AG20443 (cell line): Measurements from ENCODE around the gene HOXC12.

Experiments
- DNase-seq: peaks from one replicate; pipeline ENCODE4 v3.0.0; 2012; ENCODE audit warnings: low spot score, mixed read lengths

The HOXC12 gene

DNA sequence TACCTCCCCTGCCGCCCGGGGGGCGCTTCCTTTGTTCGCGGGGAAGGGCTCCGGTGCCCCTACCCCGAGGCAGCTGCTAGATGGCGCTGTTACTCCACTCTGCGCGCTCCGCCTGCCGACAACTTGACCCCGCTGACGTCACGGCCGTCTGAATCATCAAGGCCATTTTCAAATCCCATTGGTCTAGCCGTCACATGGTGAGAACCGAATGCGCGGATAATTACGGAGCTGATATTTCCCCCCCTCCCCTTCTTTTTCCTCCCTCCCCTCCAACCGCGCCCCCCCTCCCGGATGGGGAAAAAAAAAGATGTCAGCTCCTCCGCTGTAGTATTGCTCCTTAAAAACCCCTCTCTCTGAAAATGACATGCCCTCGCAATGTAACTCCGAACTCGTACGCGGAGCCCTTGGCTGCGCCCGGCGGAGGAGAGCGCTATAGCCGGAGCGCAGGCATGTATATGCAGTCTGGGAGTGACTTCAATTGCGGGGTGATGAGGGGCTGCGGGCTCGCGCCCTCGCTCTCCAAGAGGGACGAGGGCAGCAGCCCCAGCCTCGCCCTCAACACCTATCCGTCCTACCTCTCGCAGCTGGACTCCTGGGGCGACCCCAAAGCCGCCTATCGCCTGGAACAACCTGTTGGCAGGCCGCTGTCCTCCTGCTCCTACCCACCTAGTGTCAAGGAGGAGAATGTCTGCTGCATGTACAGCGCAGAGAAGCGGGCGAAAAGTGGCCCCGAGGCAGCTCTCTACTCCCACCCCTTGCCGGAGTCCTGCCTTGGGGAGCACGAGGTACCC lies 30.4 kb downstream of the HOXC12 start, which contains the start of gene HOXC10:
Gene HOXC10 (plus strand): TSS at position 246 of the 791 bp plus-strand sequence. CDS start 114 bp downstream, at position 360.
- DNase-seq: peak; percentile 94

DNA sequence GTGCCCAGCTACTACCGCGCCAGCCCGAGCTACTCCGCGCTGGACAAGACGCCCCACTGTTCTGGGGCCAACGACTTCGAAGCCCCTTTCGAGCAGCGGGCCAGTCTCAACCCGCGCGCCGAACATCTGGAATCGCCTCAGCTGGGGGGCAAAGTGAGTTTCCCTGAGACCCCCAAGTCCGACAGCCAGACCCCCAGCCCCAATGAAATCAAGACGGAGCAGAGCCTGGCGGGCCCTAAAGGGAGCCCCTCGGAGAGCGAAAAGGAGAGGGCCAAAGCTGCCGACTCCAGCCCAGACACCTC lies 30.9 kb downstream of the HOXC12 start:
- no peak for DNase-seq

DNA sequence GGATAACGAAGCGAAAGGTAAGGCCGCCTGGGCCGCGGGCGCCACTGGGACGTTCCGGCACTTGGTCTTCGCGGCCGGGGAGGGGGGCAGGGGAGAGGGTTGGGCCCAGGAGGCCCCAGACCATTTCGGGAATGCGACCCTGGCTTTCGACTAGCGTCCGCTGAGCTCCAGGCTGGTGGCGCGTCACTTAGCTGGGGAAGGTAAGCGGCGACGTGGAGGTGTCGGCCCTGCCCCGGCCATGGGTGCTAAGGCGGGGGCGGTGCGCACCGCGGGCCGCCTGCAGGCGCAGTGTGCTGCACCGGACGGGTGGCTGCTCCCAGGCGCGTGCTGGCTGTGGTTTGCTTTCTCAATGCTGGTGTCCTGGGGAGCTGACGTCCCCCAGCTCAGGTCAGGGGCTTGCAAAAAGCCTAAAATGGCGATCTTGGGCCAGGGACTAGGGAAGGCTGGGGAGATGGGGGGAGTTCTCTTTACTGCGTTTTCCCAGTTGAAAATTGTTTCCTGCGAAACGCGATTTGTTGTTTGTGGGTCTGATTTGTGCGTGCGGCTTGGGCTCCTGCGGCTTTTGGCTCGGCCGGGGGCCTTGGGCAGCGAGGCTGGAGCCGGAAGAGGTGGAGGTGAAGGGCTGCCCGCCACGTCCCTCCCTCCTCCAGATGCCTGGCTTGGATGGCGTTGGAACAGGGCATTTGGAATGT lies 31.4 kb downstream of the HOXC12 start:
- DNase-seq: no peak

DNA sequence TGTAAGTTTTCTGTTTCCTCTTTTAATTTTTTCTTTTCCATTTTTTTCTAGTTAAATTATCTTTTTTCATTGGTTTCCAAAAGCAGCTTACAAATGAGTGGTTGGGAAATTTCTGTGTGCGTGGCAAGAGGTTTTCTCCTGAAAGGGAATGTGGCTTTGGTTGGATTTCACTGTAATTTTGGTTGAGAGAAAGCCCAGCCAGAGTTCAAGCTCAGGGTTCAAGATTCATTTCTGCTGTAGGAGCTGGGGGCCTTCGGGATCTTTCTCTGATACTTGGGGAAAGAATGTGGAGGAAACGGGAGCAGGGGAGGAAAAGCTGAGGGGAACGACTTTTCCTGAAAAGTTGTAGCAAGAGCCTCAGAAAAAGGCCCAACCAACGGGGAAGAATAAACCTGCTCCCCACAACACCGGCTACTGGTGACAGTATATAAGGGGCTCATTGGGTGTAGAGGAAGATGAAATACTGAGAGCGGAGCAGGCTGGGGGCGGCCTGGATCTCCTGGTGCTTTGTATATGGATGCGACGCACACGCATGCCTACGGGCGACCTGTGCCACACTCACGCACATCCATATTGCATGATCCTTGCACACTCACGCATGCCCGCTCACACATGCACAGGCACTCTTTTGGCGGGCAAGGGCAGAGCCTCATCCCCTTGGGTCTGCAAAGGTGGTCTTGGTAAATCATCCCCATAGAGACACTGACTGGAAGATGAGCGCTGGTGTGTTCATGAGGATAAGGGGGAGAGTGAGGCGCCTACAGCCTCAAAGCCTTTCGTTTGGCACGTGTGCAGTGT lies 32.2 kb downstream of the HOXC12 start:
- no peak for DNase-seq

DNA sequence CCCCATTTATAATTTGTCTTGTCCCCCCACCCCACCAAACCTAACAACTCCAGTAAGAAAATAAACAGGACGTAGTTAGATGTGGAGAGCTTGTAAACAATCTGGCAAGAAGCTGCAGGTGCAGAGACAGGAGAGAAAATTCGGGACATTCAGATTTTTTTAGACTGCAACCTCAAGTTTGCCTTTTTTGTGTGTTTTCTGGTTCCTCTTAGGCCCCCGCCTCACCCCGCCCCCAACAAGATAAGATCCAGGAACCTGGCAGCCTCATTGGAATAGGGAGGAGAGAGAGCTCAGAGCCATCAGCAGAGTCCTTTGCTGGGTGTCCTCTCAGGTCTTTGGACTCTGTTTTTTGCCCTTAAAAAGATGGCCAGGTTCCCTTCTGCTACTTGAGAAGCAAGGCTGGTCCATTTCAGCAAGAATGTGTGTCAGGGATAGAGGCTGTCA lies 33.1 kb downstream of the HOXC12 start:
- no peak for DNase-seq

DNA sequence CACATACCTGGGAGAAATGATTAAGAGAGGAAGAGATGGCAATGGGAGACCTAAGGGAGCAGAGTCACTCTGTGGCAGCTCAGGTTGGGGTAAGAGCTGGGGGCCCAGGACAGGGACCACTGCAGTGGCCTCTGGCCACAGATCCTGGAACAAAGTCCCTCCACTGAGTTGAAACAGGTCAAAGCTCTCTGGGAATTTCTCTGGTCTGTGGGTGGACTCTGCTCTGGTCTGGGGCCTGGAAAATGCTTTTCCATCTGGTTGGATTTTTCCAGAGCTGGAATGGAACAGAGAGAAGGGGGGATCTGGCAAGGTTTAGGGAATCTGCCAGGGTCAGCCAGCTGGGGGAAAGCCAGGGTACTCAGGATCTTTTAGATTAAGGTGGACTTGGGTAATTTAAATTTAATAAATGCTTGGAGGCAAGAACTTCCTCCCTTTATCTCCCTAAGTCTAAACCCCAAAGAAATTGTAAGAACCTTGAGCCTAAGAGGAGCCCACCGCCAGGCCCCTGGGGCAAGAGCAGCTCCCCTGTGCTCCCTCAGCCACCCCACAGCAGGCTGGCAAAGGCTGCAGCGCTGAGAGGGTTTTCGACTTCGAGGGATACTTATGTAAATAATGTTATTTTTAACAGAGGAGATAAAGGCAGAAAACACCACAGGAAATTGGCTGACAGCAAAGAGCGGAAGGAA lies 34.0 kb downstream of the HOXC12 start:
- no peak for DNase-seq

DNA sequence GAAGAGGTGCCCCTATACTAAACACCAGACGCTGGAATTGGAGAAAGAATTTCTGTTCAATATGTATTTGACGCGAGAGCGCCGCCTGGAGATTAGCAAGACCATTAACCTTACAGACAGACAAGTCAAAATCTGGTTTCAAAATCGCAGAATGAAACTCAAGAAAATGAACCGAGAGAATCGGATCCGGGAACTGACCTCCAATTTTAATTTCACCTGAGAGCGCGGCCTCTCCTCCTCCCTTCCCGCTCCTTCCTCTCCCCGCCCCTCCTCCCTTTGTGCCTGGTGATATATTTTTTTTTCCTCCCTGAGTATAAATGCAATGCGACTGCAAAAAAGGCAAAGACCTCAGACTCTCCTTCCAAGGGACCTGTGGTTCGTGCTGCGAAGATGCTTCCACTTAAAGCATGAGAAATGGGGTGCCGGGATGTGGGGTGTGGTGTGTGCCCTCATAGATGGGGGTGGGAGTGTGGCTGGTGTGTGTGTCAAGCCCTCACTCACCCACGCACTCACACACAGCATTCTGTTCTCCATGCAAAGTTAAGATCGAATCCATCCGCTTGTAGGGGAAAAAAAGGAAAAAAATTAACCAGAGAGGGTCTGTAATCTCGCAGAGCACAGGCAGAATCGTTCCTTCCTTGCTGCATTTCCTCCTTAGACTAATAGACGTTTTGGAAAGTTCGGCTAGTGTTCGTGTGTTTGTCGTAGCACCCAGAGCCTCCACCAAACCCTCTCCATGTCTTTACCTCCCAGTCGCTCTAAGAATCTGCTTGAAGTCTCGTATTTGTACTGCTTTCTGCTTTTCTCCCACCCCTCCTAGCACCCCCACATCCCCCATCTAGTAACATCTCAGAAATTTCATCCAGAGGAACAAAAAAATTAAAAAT lies 34.8 kb downstream of the HOXC12 start:
- peak; percentile 46 for DNase-seq

DNA sequence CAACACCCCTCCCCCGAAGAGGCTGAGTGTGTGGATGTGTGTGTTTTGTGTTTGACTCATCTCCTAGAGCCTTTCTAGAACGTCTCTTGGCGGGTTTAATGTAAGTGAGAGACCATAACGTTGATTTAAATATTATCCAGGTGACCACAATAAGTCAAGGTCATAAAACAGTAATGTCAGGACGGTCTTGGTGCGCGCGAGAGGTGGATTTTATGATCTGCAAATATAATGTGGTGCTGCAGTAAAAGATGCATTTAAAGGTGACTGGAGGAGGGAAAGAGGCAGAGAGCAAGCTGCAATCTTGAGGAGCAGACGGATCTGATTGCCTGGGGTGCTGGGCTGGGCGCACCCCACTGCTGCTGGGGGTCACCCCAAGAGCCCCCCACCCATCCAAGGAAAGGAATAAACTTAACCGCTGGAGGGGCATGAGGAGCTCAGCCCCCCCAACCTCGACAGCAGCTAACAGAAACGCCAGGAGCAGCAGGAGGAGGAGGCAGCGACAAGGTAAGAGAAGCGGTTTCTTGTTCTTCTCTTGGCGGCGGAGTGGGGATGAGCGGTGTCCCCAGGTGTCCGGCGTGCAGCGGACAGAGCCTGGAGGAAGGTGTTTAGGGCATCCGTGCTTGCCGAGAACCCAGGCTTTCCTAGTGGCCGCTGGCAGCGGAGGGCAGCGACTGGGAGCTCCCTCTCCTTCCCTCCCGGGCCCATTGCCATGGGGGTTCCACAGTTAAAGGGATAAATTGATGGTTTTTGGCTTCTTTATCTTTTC lies 35.8 kb downstream of the HOXC12 start:
- DNase-seq: no peak

DNA sequence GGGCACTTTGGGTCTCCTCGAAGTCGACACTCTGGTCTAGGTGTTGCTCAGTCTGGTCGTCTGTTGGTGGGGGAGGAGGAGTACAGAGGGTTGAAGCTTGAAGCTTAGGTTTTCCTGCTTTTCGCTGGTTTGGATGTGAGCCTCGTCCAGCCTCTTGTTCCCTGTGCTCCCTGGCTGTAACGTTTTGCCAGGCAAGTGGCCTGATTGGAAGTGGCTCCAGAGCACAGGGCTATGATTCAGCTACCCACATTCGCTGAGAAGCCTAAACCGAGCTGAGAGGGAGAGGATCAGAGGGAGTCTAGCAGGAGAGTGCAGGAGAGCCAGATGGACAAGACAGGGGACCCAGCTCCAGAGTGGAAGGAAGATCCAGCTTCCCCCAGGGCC lies 36.4 kb downstream of the HOXC12 start:
- peak; percentile 69 for DNase-seq

DNA sequence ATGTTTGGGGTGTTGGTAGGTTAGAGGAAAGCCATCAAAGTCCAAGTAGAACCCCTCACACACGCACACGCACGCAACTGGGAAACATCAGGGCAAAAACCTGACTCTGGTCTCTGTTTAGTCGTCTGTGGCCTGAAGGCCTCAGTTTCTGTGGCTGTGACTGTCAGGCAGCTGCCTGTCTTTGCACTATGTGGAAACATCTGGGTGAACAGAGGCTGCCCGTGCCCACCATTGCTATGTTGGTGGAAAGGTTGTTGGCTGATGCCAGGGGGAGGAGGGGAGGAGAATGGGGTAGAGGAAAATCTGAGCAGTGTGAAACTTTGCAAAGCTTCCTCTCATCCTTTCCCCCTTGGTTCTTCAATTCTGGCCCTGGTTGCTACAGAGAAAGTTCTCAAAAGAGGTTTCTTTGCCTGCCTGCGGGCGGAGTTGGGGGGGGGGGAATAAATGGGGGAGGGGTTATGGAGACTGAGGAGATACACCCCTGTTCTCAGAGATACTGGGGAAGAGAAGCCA lies 37.7 kb downstream of the HOXC12 start:
- DNase-seq: no peak

DNA sequence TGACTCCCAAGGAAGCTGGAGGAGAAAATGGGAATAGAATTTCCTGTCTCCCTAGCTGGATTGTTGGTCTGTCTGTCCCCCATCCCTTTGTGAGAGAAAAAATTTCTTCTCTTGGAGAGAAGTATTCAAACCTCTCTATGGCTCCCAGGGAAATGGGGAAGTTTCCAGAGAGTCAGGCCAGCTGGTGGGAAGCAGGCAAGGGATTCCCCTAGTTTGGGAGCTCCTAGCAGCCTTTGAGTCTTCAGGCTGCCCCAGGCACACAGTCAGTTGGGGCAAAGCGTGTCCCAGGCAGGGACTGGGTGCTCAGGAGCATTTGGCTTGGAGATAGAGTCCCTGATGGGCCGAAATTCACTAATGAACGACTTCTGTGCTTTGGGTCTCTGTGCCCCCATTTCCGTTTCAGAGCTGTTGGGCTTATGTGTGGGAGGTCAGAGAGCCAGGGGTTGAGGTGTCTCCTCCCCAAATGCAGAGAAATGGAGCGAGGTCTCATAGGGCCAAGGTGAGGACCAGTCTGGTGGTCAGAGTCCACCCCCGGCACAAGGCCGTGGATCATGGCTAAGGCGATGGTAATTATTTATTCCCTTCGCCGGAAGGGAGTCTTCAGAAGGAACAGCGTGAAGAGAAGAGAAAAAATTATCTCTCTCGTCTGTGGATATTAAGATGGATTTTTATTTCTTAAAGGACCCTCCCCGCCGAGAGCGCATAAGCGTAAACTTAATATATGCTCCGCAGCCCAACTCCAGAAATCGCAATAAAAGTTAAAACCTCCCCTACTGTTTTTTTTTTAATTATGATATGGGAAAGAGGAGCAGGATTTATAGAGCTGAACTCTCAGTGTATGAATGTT lies 38.7 kb downstream of the HOXC12 start:
- no peak for DNase-seq

DNA sequence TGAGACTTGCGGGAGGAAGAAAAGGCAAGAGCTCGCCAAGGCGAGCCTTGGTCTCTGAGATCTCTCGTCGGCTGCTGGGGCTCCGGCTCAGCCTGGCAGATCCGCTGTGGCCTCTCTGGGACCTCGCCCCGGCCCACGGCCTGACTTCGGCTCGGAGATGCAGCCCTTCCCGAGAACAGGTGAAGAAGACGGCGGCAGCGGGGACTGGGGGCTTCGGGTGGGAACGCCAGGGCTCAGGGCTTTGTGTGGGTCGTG lies 39.2 kb downstream of the HOXC12 start:
- DNase-seq: no peak

DNA sequence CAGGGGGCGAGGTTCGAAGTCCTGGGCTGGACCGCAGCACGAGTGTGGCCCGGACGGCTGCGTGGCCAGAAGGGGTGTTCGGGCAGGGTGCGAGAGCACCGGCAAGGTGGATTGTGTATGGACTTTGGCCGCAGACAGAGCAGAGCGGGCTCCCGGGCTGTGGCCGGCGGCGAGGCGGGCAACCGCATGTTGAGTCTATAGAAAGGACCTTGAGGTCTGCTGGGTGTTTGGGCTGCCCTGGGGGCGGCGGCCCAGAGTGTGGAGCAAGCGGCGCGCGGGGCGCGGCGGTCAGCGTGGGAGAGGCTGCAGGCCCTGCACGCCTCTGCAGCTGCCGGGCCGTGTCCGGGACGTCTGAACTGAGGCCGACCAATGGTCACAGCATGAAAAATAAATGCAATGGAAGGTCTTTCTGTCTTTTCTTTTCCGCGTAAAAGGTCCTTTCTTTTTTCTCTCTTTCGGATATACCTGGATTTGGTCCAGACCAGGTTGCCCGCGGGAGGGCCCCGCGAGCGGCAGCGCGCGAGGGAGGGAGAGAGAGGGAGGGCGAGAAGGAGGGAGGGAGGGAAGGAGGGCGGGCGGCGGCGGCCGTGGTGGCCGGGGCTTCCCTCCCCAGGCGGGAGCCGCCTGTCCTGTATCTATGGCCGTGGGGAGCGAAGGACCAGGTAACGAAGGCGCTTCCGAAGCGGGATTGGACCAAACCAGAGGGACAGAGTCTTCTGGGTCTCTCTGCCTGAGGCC lies 39.7 kb downstream of the HOXC12 start:
- DNase-seq: no peak

DNA sequence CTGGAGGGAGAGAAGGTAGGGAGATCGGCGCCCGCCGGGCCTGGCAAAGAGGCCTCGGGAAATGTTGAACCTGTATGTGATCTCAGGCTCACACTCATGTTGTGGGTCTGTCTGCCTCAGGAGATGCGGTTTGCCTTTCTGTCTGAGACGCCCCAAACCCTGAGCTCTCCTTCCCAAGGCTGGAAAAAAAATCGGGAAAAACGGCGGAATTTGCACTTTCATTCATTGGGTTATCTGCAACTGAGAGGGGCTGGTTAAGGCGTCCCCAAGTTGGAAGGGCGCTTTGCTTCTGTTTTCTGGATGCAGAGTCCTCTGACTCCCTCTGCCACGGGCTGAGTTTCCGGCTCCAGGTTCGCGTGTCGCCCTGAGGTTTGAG lies 40.3 kb downstream of the HOXC12 start:
- no peak for DNase-seq

DNA sequence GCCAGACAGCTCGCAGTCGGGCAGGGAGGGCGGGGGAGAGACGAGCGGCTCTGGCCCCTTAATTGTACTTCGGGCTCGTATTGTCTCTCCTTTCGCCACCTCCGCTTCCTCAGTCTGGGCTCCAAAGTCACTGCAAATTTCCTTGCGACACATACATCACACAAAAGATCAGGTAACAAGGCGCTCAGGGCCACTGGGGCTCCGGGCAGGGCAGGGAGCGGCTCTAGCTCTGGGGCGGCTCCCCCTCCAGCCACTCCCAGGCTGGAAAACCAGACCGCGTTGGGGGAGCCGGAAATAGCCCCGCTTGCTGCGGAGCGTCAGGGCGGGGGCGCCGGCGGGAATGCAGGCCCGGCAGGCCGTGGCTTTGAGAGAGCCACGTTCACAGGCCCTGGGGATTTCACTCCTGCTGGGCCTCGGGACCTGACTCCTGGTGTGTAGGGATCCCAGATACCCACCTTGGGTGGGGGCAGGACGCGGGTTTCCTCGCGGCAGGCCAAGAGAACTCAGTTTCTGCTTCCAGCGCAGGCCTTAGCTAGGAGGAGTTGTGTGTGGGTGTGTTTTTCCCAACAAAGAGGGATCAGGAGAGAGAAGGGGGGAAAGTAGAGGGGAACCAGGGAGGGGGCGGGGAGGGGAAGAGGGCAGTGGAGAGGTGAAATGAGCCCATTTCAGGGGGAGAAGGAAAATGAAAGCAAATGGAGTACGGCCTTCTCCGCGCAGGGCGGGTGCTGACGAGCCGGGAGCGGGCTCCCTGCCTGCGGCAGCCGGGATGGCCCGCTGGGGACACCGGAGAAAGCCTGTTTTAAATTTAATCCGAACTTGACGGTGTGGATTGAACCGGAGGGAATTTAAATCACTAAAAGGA lies 40.9 kb downstream of the HOXC12 start:
- DNase-seq: peak; percentile 80

DNA sequence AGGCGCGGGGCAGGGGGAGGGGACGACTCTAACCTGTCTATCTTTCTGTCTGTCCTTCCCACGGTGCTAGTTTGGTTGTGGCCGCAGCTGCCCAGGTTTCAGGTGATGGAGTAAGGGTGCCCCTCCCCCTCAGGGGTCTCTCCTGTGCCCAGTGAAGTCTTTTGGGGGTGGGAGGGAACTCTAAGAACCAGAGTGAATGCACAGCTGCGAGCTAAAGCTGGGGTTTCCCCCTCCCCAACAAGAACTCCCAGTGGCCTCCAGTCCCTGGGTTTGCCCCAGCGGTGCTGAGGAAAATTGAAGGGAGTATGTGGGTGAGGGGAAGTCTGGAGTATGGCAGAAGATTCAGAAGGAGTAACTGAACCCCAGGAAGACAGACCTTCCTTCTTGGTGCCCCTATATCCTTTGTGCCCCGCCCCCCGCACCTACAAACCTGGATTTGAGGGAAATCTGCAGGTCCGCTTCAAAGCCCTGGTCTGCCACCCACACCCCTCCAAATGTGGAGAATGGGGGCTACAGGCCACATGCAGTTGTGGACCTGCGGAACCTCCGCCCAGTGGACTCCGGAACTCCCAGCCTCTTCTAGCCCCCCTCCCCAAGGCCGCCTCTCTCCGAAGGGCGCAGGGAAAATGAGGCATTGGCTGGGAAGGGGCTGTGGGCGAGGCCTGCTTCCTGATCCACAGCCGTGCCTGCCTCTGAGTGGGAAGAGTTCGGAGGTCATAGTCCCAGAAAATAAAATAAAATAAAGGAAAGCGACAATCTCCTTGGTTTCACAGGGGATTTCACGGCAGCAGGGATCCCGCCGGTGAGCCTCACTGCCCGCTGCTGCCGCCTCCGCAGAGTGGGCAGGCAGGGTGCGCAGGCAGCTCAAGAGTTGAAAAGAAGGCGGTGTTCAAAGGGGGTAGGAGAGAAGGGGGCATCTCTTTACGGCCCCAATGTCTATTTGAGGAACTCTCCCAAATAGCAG lies 41.8 kb downstream of the HOXC12 start:
- no peak for DNase-seq
